AG04449 (cell line): Measurements from ENCODE around the gene SAFB2.

ENCODE experiments used
- CTCF ChIA-PET: fragments of 350-600 bp; formaldehyde crosslinking; extraction: SDS; loops from one replicate; lab custom pipeline; 2021; ENCODE audit warnings: antibody characterized with exemption; lab: Yijun Ruan, JAX
- POLR2A ChIA-PET: fragments of 400-600, 350-600 bp; formaldehyde crosslinking; extraction: SDS; loops from one replicate; lab custom pipeline; 2020; ENCODE audit warnings: antibody characterized with exemption, inconsistent platforms; lab: Yijun Ruan, JAX
- DNase-seq: peaks from one replicate; pipeline ENCODE4 v3.0.0-alpha.2; 2010; ENCODE audit warnings: low read depth, low spot score
- H3K4me3 ChIP-seq: 2 replicates; pipeline ENCODE4 v1.5.1; 2011; ENCODE audit warnings: low read depth, mild to moderate bottlenecking, control low read depth, low read length
- TF ChIP-seq, protein P1 (sequence below): IDR thresholded peaks from one replicate; pipeline ENCODE4 v1.5.1; 2011; ENCODE audit warnings: mild to moderate bottlenecking, moderate library complexity, low read length, control low read depth, inconsistent platforms; ENCODE audit not compliant: insufficient read depth; ENCODE audit errors: missing control alignments

The SAFB2 gene

DNA sequence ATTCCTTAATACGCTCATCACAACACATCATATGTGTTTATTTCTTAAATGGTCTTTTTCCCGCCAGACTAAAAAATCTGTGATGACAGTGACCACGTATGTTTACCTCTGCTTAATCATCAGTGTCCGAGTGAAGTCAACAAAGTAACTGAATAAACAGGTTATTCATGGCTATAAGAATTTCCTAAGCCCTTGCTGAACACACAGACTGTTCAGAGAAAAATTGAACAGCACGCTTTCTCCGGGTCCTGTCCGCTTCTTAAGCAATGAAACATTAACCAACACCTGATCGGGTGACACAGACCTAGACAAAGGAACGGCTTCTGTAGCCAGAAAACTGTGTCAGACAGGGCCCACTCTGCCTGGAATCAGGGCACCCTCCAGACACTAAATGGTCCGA is 14.3 kb downstream of the SAFB2 start:
- DNase-seq: no peak
- POLR2A ChIA-PET: no interaction called here
- no peak overlapping the region for H3K4me3 ChIP-seq
- CTCF ChIA-PET: interaction anchor here (1.1 kb wide), 1 partner anchor 13 kb away, joined by 3 read pairs; no protein-coding TSS in a partner anchor
- TF ChIP-seq, protein P1, sequence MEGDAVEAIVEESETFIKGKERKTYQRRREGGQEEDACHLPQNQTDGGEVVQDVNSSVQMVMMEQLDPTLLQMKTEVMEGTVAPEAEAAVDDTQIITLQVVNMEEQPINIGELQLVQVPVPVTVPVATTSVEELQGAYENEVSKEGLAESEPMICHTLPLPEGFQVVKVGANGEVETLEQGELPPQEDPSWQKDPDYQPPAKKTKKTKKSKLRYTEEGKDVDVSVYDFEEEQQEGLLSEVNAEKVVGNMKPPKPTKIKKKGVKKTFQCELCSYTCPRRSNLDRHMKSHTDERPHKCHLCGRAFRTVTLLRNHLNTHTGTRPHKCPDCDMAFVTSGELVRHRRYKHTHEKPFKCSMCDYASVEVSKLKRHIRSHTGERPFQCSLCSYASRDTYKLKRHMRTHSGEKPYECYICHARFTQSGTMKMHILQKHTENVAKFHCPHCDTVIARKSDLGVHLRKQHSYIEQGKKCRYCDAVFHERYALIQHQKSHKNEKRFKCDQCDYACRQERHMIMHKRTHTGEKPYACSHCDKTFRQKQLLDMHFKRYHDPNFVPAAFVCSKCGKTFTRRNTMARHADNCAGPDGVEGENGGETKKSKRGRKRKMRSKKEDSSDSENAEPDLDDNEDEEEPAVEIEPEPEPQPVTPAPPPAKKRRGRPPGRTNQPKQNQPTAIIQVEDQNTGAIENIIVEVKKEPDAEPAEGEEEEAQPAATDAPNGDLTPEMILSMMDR: no peak

GRCh38 chr19:5607318-5608275 is 15.0 kb downstream of the SAFB2 start:
- ChIA-PET CTCF (interaction anchor here (1.0 to 1.1 kb wide), 2 partner anchors 13 to 24 kb away, joined by 3 read pairs; no protein-coding TSS in a partner anchor), POLR2A (no interaction called here)
- H3K4me3 ChIP-seq: no peak overlapping the region
- TF ChIP-seq, protein P1: no peak
- DNase-seq: no peak

DNA sequence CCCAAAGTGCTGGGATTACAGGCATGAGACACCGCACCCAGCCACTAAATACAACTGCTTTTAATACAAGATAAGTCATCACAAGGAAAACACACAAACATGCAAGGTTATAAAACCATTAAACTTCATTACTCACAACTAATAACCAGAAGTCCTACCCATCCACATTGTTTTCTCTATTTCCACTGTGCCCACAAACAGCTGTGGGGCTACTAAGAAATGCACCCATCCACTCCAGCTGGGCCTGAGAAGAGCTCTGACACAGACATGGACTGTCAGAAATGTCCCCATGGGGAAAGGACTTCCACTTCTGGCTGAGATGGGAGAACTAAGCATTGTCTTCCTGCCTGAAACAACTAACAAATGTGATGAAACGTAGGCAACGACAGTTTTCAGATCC is 17.2 kb downstream of the SAFB2 start:
- TF ChIP-seq, protein P1: no peak
- CTCF ChIA-PET: interaction anchor here (2.3 kb wide), 1 partner anchor 10 kb away, joined by 8 read pairs; no protein-coding TSS in a partner anchor
- POLR2A ChIA-PET: interaction anchor here (0.8 kb wide), 1 partner anchor 312 kb away, joined by 3 read pairs; no protein-coding TSS in a partner anchor
- DNase-seq: no peak
- H3K4me3 ChIP-seq: no peak overlapping the region

DNA sequence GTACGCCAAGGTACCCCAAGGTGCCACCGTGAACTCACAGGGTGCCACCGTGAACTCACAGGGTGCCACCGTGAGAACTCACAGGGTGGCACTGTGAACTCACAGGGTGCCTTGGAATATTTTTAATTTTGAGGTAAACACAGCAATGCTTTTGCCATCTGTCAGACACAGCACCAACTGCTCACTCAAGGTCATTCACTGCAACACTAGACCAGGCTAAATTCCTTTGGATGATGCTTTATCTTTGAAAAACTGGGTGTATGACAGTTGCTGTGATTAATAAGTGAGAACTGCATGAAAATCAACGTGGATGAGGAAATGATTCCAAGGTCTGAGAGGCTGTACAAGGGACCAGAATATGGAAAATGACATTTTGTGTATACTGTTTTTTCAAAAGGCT is 18.9 kb downstream of the SAFB2 start:
- POLR2A ChIA-PET: interaction anchor here (0.8 kb wide), 1 partner anchor 12 kb away, joined by 3 read pairs; no protein-coding TSS in a partner anchor
- no peak overlapping the region for H3K4me3 ChIP-seq
- DNase-seq: no peak
- TF ChIP-seq, protein P1: no peak
- CTCF ChIA-PET: interaction anchor here (1.0 kb wide), 1 partner anchor 16 kb away, joined by 4 read pairs; no protein-coding TSS in a partner anchor

DNA sequence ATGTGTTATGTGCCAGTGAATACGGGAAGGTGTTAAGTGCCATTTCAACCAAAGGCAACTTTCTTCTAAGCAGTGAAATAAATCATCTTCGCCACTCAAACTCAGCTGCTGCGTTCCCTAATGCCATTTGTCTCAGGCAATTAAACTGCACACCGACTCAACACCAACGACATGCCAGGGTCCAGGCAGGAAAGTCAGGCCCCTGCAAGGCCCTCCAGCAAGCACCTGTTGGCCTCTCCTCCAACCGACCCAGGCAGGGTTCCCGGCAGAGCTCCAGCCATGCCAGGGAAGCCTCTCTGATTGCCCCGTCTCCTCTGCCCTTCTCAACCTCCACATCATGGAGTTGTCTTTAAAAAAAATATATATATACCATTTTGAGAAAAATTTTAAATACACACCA is 21.8 kb downstream of the SAFB2 start:
- ChIA-PET POLR2A (no interaction called here), CTCF (interaction anchor here (1.2 kb wide), 1 partner anchor 55 kb away, joined by 3 read pairs; no protein-coding TSS in a partner anchor)
- H3K4me3 ChIP-seq: no peak overlapping the region
- no peak for DNase-seq
- TF ChIP-seq, protein P1: no peak

GRCh38 chr19:5595745-5596144 is 26.8 kb downstream of the SAFB2 start:
- TF ChIP-seq, protein P1: no peak
- no peak for DNase-seq
- H3K4me3 ChIP-seq: no peak overlapping the region
- POLR2A ChIA-PET: no interaction called here
- CTCF ChIA-PET: interaction anchor here (1.5 kb wide), 1 partner anchor 19 kb away, joined by 8 read pairs; no protein-coding TSS in a partner anchor
